CD4-positive, alpha-beta memory T cell (primary cell): ENCODE results near the gene GPSM1. TPM values are rescaled to one million over a fixed set of nuclear protein-coding genes. Genes with fewer than 3 reads are reported as not detected.
A peak's percentile ranks its signal among the peaks of the same experiment; 100 is the strongest.

Experiments used
- CTCF ChIA-PET: fragments of 350-600 bp; sonication (Branson Sonifier 250); formaldehyde crosslinking; loops from one replicate; lab custom pipeline; 2021; ENCODE audit warnings: inconsistent platforms; ENCODE audit not compliant: partially characterized antibody; lab: Charles Lee
- POLR2A ChIA-PET: fragments of 350-600 bp; sonication (Branson Sonifier 250); formaldehyde crosslinking; loops from one replicate; lab custom pipeline; 2021; ENCODE audit not compliant: partially characterized antibody; lab: Charles Lee
- DNase-seq, 5 donors: peaks; one replicate each; pipeline versions ENCODE4 v3.0.0 to v3.0.0-alpha.2; 2020 to 2022; ENCODE audit warnings: mixed read lengths in 1 of 5
- H3K27ac ChIP-seq: one replicate; pipeline ENCODE4 v1.7.0; 2013; ENCODE audit warnings: low read depth, low read length
- H3K27me3 ChIP-seq: 2 replicates; pipeline ENCODE4 v1.7.0; 2013; ENCODE audit warnings: mild to moderate bottlenecking, low read length, moderate library complexity; ENCODE audit not compliant: insufficient read depth
- H3K36me3 ChIP-seq: 2 replicates; pipeline ENCODE4 v1.7.0; 2013; ENCODE audit warnings: mild to moderate bottlenecking, low read length, moderate library complexity; ENCODE audit not compliant: insufficient read depth
- H3K4me1 ChIP-seq: 2 replicates; pipeline ENCODE4 v1.7.0; 2013; ENCODE audit warnings: mild to moderate bottlenecking, low read length, moderate library complexity; ENCODE audit not compliant: insufficient read depth
- H3K4me3 ChIP-seq, 2 donors: one replicate each; pipeline ENCODE4 v1.7.0; 2013; ENCODE audit warnings: low read length in 2 of 2, mild to moderate bottlenecking in 1 of 2
- H3K9me3 ChIP-seq, 2 donors: one replicate each; pipeline ENCODE4 v1.7.0; 2013; ENCODE audit warnings: low read length in 2 of 2, control low read depth in 1 of 2; ENCODE audit not compliant: control insufficient read depth in 1 of 2
- H3K27ac Mint-ChIP-seq, 7 donors: one replicate each; pipeline ENCODE4 v1.8.0; 2020 to 2021; ENCODE audit warnings: mixed read lengths in 7 of 7, mild to moderate bottlenecking in 6 of 7, inconsistent platforms in 3 of 7, moderate library complexity in 3 of 7
- H3K27me3 Mint-ChIP-seq, 2 donors: one replicate each; pipeline ENCODE4 v1.8.0; 2020 to 2021; ENCODE audit warnings: mixed read lengths in 2 of 2
- H3K36me3 Mint-ChIP-seq, 2 donors: one replicate each; pipeline ENCODE4 v1.8.0; 2020 to 2021; ENCODE audit warnings: mixed read lengths in 2 of 2, inconsistent platforms in 1 of 2, mild to moderate bottlenecking in 1 of 2
- H3K4me1 Mint-ChIP-seq, 4 donors: one replicate each; pipeline ENCODE4 v1.8.0; 2020 to 2021; ENCODE audit warnings: mixed read lengths in 4 of 4, mild to moderate bottlenecking in 1 of 4
- H3K4me3 Mint-ChIP-seq, 8 donors: one replicate each; pipeline ENCODE4 v1.8.0; 2020 to 2021; ENCODE audit warnings: mixed read lengths in 8 of 8, mild to moderate bottlenecking in 7 of 8, moderate library complexity in 6 of 8, inconsistent platforms in 3 of 8
- H3K9me3 Mint-ChIP-seq, 8 donors: one replicate each; pipeline ENCODE4 v1.8.0; 2020 to 2021; ENCODE audit warnings: mixed read lengths in 8 of 8, mild to moderate bottlenecking in 5 of 8, inconsistent platforms in 3 of 8, moderate library complexity in 1 of 8
- intact Hi-C: fragments of 100-400 bp; cut with micrococcal nuclease; formaldehyde crosslinking; loops from one replicate; pipeline ENCODE4 v1.15.1; 2023
- polyA plus RNA-seq, 2 donors: library from polyadenylated mRNA; unstranded; fragments of 300-500 nt; fragmentation: Illumina TruSeq; gene quantifications; one replicate each; pipeline ENCODE4 v1.2.3, GENCODE V29; 2021
- total RNA-seq, 2 experiments: library from RNA; stranded (reverse); gene quantifications; one replicate each; pipeline ENCODE4 v1.2.3, GENCODE V29; 2021

Gene GPSM1
- total and polyA plus RNA-seq, 4 experiments from 2014 or later = 0.78 to 8.1 (median 4.6) TPM

GRCh38 chr9:136340356-136341041 is 13.2 kb downstream of the GPSM1 start:
- CTCF ChIA-PET = no interaction called here

DNA sequence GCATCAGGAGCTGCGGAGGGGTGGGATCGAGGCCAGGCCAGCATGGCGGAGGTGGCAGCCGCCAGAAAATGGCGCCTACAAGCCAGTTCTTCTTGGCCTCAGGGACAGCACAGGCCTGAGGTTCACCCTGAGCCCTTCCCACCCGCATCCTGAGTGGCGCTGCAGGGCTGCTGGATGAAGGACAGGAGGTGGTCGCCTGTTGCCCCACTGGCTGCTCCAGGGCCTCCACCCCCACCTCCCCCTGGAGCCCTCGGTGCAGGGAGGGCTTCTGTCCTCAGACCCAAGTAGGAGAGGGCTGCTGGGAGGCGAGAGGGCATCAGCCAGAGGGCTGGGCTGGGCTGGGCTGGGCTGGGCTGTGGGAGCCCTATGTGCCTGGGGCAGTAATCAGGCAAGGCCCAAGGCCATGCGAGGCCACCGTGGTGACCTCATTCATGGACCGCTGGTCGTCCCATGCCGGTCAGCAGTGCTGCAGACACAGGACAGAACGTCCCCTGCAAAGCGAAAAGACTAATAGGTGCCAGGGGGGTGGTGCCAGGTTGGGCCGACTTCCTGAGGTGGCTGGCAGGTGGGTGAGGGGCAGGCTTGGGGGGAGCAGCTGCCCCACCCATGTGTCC is 13.8 kb downstream of the GPSM1 start:
- Histone ChIP-seq H3K4me1 (no peaks in the 10 kb centered on the region), H3K4me3 (no peak overlapping the region), H3K27me3 (no peaks in the 10 kb centered on the region), H3K9me3 (no peaks in the 10 kb centered on the region), H3K27ac (no peak overlapping the region), H3K36me3 (no peaks in the 10 kb centered on the region)
- Mint-ChIP-seq H3K27me3 (no peaks in the 10 kb centered on the region), H3K27ac (no peak overlapping the region), H3K4me3 (no peak overlapping the region), H3K9me3 (no peaks in the 10 kb centered on the region), H3K36me3 (peaks cover 0 to 2% of the 10 kb centered on the region in 2 donors), H3K4me1 (no peaks in the 10 kb centered on the region)
- ChIA-PET CTCF (no interaction called here), POLR2A (no interaction called here)
- no peak for DNase-seq
- intact Hi-C loops = no loop called here

More at GRCh38 chr9:136340356-136341041, 13.2 kb downstream of the GPSM1 start:
- POLR2A ChIA-PET = no interaction called here
- Histone ChIP-seq H3K4me3 (no peak overlapping the region), H3K27me3 (no peaks in the 10 kb centered on the region), H3K4me1 (no peaks in the 10 kb centered on the region), H3K27ac (no peak overlapping the region), H3K36me3 (no peaks in the 10 kb centered on the region), H3K9me3 (no peaks in the 10 kb centered on the region)
- no peaks in the 10 kb centered on the region for H3K4me1 Mint-ChIP-seq
- H3K9me3 Mint-ChIP-seq = no peaks in the 10 kb centered on the region
- no peaks in the 10 kb centered on the region for H3K27me3 Mint-ChIP-seq
- DNase-seq = no peak
- no peak overlapping the region for H3K4me3 Mint-ChIP-seq
- H3K36me3 Mint-ChIP-seq = peaks cover 0 to 2% of the 10 kb centered on the region in 2 donors
- intact Hi-C loops = no loop called here
- H3K27ac Mint-ChIP-seq = no peak overlapping the region

- Histone ChIP-seq H3K36me3 (no peaks in the 10 kb centered on the region), H3K4me3 (no peak overlapping the region), H3K9me3 (no peaks in the 10 kb centered on the region), H3K27me3 (no peaks in the 10 kb centered on the region), H3K27ac (no peak overlapping the region), H3K4me1 (no peaks in the 10 kb centered on the region)
- Mint-ChIP-seq H3K27me3 (no peaks in the 10 kb centered on the region), H3K36me3 (peaks cover 0 to 2% of the 10 kb centered on the region in 2 donors), H3K4me1 (no peaks in the 10 kb centered on the region), H3K9me3 (no peaks in the 10 kb centered on the region), H3K4me3 (no peak overlapping the region), H3K27ac (no peak overlapping the region)
- ChIA-PET POLR2A (no interaction called here), CTCF (no interaction called here)
- intact Hi-C loops = no loop called here
- DNase-seq = no peak
Observed at GRCh38 chr9:136341769-136342168, 14.4 kb downstream of the GPSM1 start.

DNA sequence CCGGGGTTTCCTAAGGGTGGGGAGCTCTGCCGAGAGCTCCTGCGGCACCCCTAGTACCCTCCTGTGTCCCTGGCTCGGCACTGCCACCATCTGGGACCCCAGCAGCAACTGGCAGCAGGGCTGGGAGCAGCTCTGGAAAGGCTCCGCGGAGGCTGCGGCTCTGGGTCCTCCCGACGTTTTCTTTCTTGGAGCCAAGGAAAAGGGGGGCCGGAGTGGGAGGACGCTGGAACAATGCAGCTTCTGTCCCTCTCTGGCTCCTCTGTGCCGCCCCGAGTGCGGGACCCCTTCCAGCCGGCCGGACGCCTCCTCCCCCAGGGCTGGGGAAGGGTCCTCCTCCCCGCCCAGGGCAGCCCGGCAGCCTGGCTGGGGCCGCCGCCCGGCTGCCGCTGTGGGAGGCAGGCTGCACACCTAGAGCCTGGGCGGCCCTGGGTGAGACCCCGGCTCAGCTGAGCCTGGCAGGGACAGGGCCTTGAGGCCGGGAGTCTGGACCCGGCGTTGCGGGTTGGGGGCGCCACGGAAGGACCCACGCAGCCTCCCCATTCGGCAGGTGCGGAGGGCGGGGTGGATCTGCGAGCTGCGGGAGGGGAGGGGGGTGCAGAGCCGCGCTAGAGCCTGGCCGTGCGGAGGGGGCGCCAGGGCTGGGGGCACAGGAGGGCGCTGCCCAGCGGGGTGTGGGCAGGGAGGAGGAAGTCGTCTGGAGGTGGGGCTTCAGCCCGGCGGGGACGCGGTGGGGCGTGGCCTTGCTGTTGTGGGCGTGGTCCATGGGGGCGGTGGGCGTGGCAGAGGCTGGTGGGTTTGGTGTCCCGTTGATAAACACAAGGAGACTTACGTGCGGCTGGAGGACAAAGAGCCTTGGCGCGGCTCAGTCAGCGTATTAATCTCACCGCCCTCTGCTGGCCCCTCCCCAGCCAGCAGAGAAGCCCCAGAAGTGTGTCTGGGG is 15.1 kb downstream of the GPSM1 start:
- ChIA-PET POLR2A (no interaction called here), CTCF (no interaction called here)
- intact Hi-C loops = no loop called here
- no peak overlapping the region for H3K27ac ChIP-seq
- H3K4me3 ChIP-seq = no peak overlapping the region
- no peaks in the 10 kb centered on the region for H3K36me3 ChIP-seq
- H3K27me3 ChIP-seq = no peaks in the 10 kb centered on the region
- peak; percentile 33 to 56 (median 37) for DNase-seq
- H3K4me3 Mint-ChIP-seq = no peak overlapping the region
- H3K9me3 ChIP-seq = no peaks in the 10 kb centered on the region
- H3K4me1 Mint-ChIP-seq = no peaks in the 10 kb centered on the region
- no peaks in the 10 kb centered on the region for H3K27me3 Mint-ChIP-seq
- no peaks in the 10 kb centered on the region for H3K9me3 Mint-ChIP-seq
- H3K36me3 Mint-ChIP-seq = peaks cover 0 to 2% of the 10 kb centered on the region in 2 donors
- no peak overlapping the region for H3K27ac Mint-ChIP-seq
- no peaks in the 10 kb centered on the region for H3K4me1 ChIP-seq

- no peak overlapping the region for H3K27ac ChIP-seq
- Mint-ChIP-seq H3K9me3 (no peaks in the 10 kb centered on the region), H3K4me3 (no peak overlapping the region), H3K36me3 (peaks cover 0 to 2% of the 10 kb centered on the region in 2 donors), H3K27me3 (no peaks in the 10 kb centered on the region), H3K27ac (no peak overlapping the region), H3K4me1 (no peaks in the 10 kb centered on the region)
- no peaks in the 10 kb centered on the region for H3K4me1 ChIP-seq
- no peaks in the 10 kb centered on the region for H3K36me3 ChIP-seq
- intact Hi-C loops = no loop called here
- H3K4me3 ChIP-seq = no peak overlapping the region
- H3K9me3 ChIP-seq = no peaks in the 10 kb centered on the region
- ChIA-PET CTCF (no interaction called here), POLR2A (no interaction called here)
- H3K27me3 ChIP-seq = no peaks in the 10 kb centered on the region
- DNase-seq = no peak
Observed at GRCh38 chr9:136343121-136343883, 16.0 kb downstream of the GPSM1 start.

GRCh38 chr9:136343884-136344269 is 16.5 kb downstream of the GPSM1 start:
- no peaks in the 10 kb centered on the region for H3K9me3 Mint-ChIP-seq
- H3K4me3 Mint-ChIP-seq = no peak overlapping the region
- H3K27ac ChIP-seq = no peak overlapping the region
- H3K27me3 Mint-ChIP-seq = no peaks in the 10 kb centered on the region
- H3K36me3 Mint-ChIP-seq = peaks cover 0 to 2% of the 10 kb centered on the region in 2 donors
- POLR2A ChIA-PET = no interaction called here
- no peaks in the 10 kb centered on the region for H3K4me1 ChIP-seq
- no peak for DNase-seq
- no peaks in the 10 kb centered on the region for H3K36me3 ChIP-seq
- no peaks in the 10 kb centered on the region for H3K4me1 Mint-ChIP-seq
- intact Hi-C loops = no loop called here
- H3K27ac Mint-ChIP-seq = no peak overlapping the region
- CTCF ChIA-PET = no interaction called here
- no peaks in the 10 kb centered on the region for H3K9me3 ChIP-seq
- no peak overlapping the region for H3K4me3 ChIP-seq
- H3K27me3 ChIP-seq = no peaks in the 10 kb centered on the region
